Stomach (tissue), 4 donors: ENCODE measurements around the gene DNAH11.

Source experiments
- POLR2A ChIP-seq, 4 donors: fragments of 450-650 bp; IDR thresholded peaks; one replicate each; pipeline ENCODE4 v1.6.1; 2016; ENCODE audit warnings: antibody characterized with exemption in 4 of 4, control low read depth in 2 of 4, mild to moderate bottlenecking in 1 of 4, moderate library complexity in 1 of 4
- TF ChIP-seq, protein P1 (sequence below), 7 experiments: fragments of 450-650 bp in 4 of 7; fragments of 200-600 bp in 3 of 7; sonication (generic) in 3 of 7; IDR thresholded peaks; one replicate each; pipeline ENCODE4 v1.5.1; 2016 to 2019; ENCODE audit warnings: antibody characterized with exemption in 7 of 7, control low read depth in 2 of 7, mild to moderate bottlenecking in 1 of 7

DNA sequence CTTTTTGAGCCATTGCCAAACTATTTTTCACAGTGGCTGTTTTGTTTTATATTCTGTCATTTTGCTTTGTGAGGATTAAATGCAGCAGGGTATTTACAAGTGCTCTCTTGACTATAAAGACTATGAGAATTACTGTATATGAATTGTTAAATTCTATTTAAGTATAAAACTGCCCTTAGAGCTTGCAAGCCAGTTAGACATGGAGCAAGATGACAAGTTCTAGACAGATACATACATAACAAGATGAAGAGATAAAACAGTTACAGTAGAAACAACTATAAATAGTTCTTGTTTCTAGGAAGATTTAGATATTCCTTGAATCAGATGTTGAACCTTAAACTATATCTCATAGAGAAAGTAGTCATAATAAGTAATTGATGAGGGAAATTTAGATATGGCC is 60.6 kb downstream of the DNAH11 start:
- TF ChIP-seq, protein P1, sequence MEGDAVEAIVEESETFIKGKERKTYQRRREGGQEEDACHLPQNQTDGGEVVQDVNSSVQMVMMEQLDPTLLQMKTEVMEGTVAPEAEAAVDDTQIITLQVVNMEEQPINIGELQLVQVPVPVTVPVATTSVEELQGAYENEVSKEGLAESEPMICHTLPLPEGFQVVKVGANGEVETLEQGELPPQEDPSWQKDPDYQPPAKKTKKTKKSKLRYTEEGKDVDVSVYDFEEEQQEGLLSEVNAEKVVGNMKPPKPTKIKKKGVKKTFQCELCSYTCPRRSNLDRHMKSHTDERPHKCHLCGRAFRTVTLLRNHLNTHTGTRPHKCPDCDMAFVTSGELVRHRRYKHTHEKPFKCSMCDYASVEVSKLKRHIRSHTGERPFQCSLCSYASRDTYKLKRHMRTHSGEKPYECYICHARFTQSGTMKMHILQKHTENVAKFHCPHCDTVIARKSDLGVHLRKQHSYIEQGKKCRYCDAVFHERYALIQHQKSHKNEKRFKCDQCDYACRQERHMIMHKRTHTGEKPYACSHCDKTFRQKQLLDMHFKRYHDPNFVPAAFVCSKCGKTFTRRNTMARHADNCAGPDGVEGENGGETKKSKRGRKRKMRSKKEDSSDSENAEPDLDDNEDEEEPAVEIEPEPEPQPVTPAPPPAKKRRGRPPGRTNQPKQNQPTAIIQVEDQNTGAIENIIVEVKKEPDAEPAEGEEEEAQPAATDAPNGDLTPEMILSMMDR (IDR thresholded peaks at IDR 0.05), result no peak
- TF ChIP-seq POLR2A (IDR thresholded peaks at IDR 0.05), result no peak
